Skeletal muscle satellite cell (primary cell): ENCODE results near the gene ZBTB20.

ENCODE experiments used
- H3K27me3 ChIP-seq: 2 replicates; pipeline ENCODE4 v1.7.0; 2013; ENCODE audit warnings: low read length; ENCODE audit not compliant: control insufficient read depth, insufficient read depth
- H3K36me3 ChIP-seq: 2 replicates; pipeline ENCODE4 v1.7.0; 2013; ENCODE audit warnings: mild to moderate bottlenecking, control low read depth, low read length; ENCODE audit not compliant: insufficient read depth
- H3K4me1 ChIP-seq: 2 replicates; pipeline ENCODE4 v1.7.0; 2013; ENCODE audit warnings: low read length; ENCODE audit not compliant: control insufficient read depth, insufficient read depth
- H3K4me2 ChIP-seq: 2 replicates; pipeline ENCODE4 v1.7.0; 2013; ENCODE audit warnings: mild to moderate bottlenecking, low read length
- H3K4me3 ChIP-seq: 2 replicates; pipeline ENCODE4 v1.7.0; 2013; ENCODE audit warnings: low read length
- H3K9ac ChIP-seq: 2 replicates; pipeline ENCODE4 v1.7.0; 2013; ENCODE audit warnings: mild to moderate bottlenecking, low read depth, low read length, moderate library complexity
- H3K9me3 ChIP-seq: replicated peaks from 2 replicates; pipeline ENCODE4 v1.7.0; 2013; ENCODE audit warnings: mild to moderate bottlenecking, control low read depth, low read length

Gene ZBTB20

GRCh38 chr3:114874522-114874971, 272.5 kb downstream of the ZBTB20 start:
- Histone ChIP-seq H3K4me1 (peaks cover 15% of the 10 kb centered on the region), H3K9ac (no peak overlapping the region), H3K4me2 (no peak overlapping the region)

GRCh38 chr3:114873591-114873990, 273.5 kb downstream of the ZBTB20 start:
- Histone ChIP-seq H3K27me3 (no peaks in the 10 kb centered on the region), H3K4me2 (no peak overlapping the region), H3K36me3 (no peaks in the 10 kb centered on the region), H3K9ac (no peak overlapping the region), H3K4me3 (no peak overlapping the region), H3K9me3 (no peaks in the 10 kb centered on the region), H3K4me1 (peaks cover 5% of the 10 kb centered on the region)

More at GRCh38 chr3:114874522-114874971, 272.5 kb downstream of the ZBTB20 start:
- no peaks in the 10 kb centered on the region for H3K27me3 ChIP-seq
- H3K9me3 ChIP-seq: no peaks in the 10 kb centered on the region
- no peak overlapping the region for H3K4me3 ChIP-seq
- H3K36me3 ChIP-seq: no peaks in the 10 kb centered on the region

- Histone ChIP-seq H3K36me3 (no peaks in the 10 kb centered on the region), H3K9me3 (no peaks in the 10 kb centered on the region), H3K27me3 (no peaks in the 10 kb centered on the region), H3K4me2 (no peak overlapping the region), H3K4me3 (no peak overlapping the region), H3K9ac (no peak overlapping the region), H3K4me1 (no peaks in the 10 kb centered on the region)
Measured at GRCh38 chr3:114872588-114872987, 274.5 kb downstream of the ZBTB20 start.

- H3K27me3 ChIP-seq: no peaks in the 10 kb centered on the region
- H3K9me3 ChIP-seq: no peaks in the 10 kb centered on the region
- no peak overlapping the region for H3K4me2 ChIP-seq
- H3K4me3 ChIP-seq: no peak overlapping the region
- H3K4me1 ChIP-seq: no peaks in the 10 kb centered on the region
- no peaks in the 10 kb centered on the region for H3K36me3 ChIP-seq
- H3K9ac ChIP-seq: no peak overlapping the region
Measured at GRCh38 chr3:114872050-114872449, 275.0 kb downstream of the ZBTB20 start.

GRCh38 chr3:114867835-114868503, 279.1 kb downstream of the ZBTB20 start:
- no peak overlapping the region for H3K9ac ChIP-seq
- no peaks in the 10 kb centered on the region for H3K36me3 ChIP-seq
- H3K9me3 ChIP-seq: no peaks in the 10 kb centered on the region
- no peaks in the 10 kb centered on the region for H3K27me3 ChIP-seq
- H3K4me2 ChIP-seq: no peak overlapping the region
- H3K4me3 ChIP-seq: no peak overlapping the region
- no peaks in the 10 kb centered on the region for H3K4me1 ChIP-seq

GRCh38 chr3:114867359-114867758, 279.7 kb downstream of the ZBTB20 start:
- H3K9me3 ChIP-seq: no peaks in the 10 kb centered on the region
- no peaks in the 10 kb centered on the region for H3K36me3 ChIP-seq
- H3K4me1 ChIP-seq: no peaks in the 10 kb centered on the region

GRCh38 chr3:114866430-114866829, 280.7 kb downstream of the ZBTB20 start:
- Histone ChIP-seq H3K36me3 (no peaks in the 10 kb centered on the region), H3K27me3 (no peaks in the 10 kb centered on the region), H3K4me3 (no peak overlapping the region), H3K9ac (no peak overlapping the region), H3K9me3 (no peaks in the 10 kb centered on the region), H3K4me2 (no peak overlapping the region), H3K4me1 (peaks cover 5% of the 10 kb centered on the region)

More at GRCh38 chr3:114867359-114867758, 279.7 kb downstream of the ZBTB20 start:
- no peak overlapping the region for H3K4me2 ChIP-seq
- no peaks in the 10 kb centered on the region for H3K27me3 ChIP-seq
- H3K9ac ChIP-seq: no peak overlapping the region
- H3K4me3 ChIP-seq: no peak overlapping the region

GRCh38 chr3:114864970-114865369, 282.1 kb downstream of the ZBTB20 start:
- Histone ChIP-seq H3K4me3 (no peak overlapping the region), H3K4me2 (no peak overlapping the region), H3K9me3 (no peaks in the 10 kb centered on the region), H3K27me3 (no peaks in the 10 kb centered on the region), H3K4me1 (peaks cover 5% of the 10 kb centered on the region), H3K9ac (no peak overlapping the region), H3K36me3 (no peaks in the 10 kb centered on the region)

- Histone ChIP-seq H3K4me2 (peak overlapping the region; percentile 31), H3K36me3 (no peaks in the 10 kb centered on the region), H3K4me3 (no peak overlapping the region), H3K9me3 (no peaks in the 10 kb centered on the region), H3K9ac (no peak overlapping the region), H3K4me1 (peaks cover 5% of the 10 kb centered on the region), H3K27me3 (no peaks in the 10 kb centered on the region)
Measured at GRCh38 chr3:114863848-114864247, 283.2 kb downstream of the ZBTB20 start.

GRCh38 chr3:114861666-114862065, 285.4 kb downstream of the ZBTB20 start:
- H3K9ac ChIP-seq: no peak overlapping the region
- H3K36me3 ChIP-seq: no peaks in the 10 kb centered on the region
- H3K4me2 ChIP-seq: no peak overlapping the region
- H3K4me1 ChIP-seq: peaks cover 5% of the 10 kb centered on the region
- H3K4me3 ChIP-seq: no peak overlapping the region
- no peaks in the 10 kb centered on the region for H3K27me3 ChIP-seq
- H3K9me3 ChIP-seq: no peaks in the 10 kb centered on the region

GRCh38 chr3:114860531-114860930, 286.6 kb downstream of the ZBTB20 start:
- H3K27me3 ChIP-seq: no peaks in the 10 kb centered on the region
- no peak overlapping the region for H3K4me3 ChIP-seq
- H3K4me1 ChIP-seq: peaks cover 5% of the 10 kb centered on the region
- no peaks in the 10 kb centered on the region for H3K36me3 ChIP-seq
- no peaks in the 10 kb centered on the region for H3K9me3 ChIP-seq
- H3K9ac ChIP-seq: no peak overlapping the region
- H3K4me2 ChIP-seq: no peak overlapping the region

GRCh38 chr3:114858329-114858728, 288.8 kb downstream of the ZBTB20 start:
- H3K9me3 ChIP-seq: no peaks in the 10 kb centered on the region
- no peak overlapping the region for H3K4me2 ChIP-seq
- no peak overlapping the region for H3K9ac ChIP-seq
- no peaks in the 10 kb centered on the region for H3K36me3 ChIP-seq
- H3K4me1 ChIP-seq: peaks cover 5% of the 10 kb centered on the region
- no peak overlapping the region for H3K4me3 ChIP-seq
- no peaks in the 10 kb centered on the region for H3K27me3 ChIP-seq
